ENCODE measurements around the gene PEX10. TPM values are rescaled to one million over a fixed set of nuclear protein-coding genes. Genes with fewer than 3 reads are reported as not detected.

The PEX10 gene
- total RNA-seq, 1 experiment from 2014 or later = 89.6 TPM

GRCh38 chr1:2398871-2399270 is 13.5 kb downstream of the PEX10 start:
- Histone ChIP-seq H3K27me3 (ENCODE audit: control insufficient read depth, insufficient read depth, low read length) (no peaks in the 10 kb centered on the region), H3K4me3 (ENCODE audit: insufficient read depth, low read depth, low read length) (no peak overlapping the region), H3K36me3 (replicated peaks; ENCODE audit: control insufficient read depth, insufficient read depth, low read length) (peaks cover 17% of the 10 kb centered on the region)
- DNase-seq = no peak

GRCh38 chr1:2397007-2397679 is 15.2 kb downstream of the PEX10 start:
- H3K4me3 ChIP-seq (ENCODE audit: insufficient read depth, low read depth, low read length) = no peak overlapping the region
- no peak for DNase-seq
- peaks cover 18% of the 10 kb centered on the region for H3K36me3 ChIP-seq (replicated peaks; ENCODE audit: control insufficient read depth, insufficient read depth, low read length)
- H3K27me3 ChIP-seq (ENCODE audit: control insufficient read depth, insufficient read depth, low read length) = no peaks in the 10 kb centered on the region

- Histone ChIP-seq H3K27me3 (ENCODE audit: control insufficient read depth, insufficient read depth, low read length) (no peaks in the 10 kb centered on the region), H3K36me3 (replicated peaks; ENCODE audit: control insufficient read depth, insufficient read depth, low read length) (peaks cover 17% of the 10 kb centered on the region), H3K4me3 (ENCODE audit: insufficient read depth, low read depth, low read length) (no peak overlapping the region)
- no peak for DNase-seq
Measured at GRCh38 chr1:2396476-2396875, 15.9 kb downstream of the PEX10 start.

GRCh38 chr1:2396059-2396458 is 16.3 kb downstream of the PEX10 start:
- Histone ChIP-seq H3K36me3 (replicated peaks; ENCODE audit: control insufficient read depth, insufficient read depth, low read length) (peaks cover 17% of the 10 kb centered on the region), H3K4me3 (ENCODE audit: insufficient read depth, low read depth, low read length) (no peak overlapping the region), H3K27me3 (ENCODE audit: control insufficient read depth, insufficient read depth, low read length) (no peaks in the 10 kb centered on the region)
- no peak for DNase-seq

GRCh38 chr1:2395245-2395644 is 17.1 kb downstream of the PEX10 start:
- peaks cover 17% of the 10 kb centered on the region for H3K36me3 ChIP-seq (replicated peaks; ENCODE audit: control insufficient read depth, insufficient read depth, low read length)
- no peak for DNase-seq
- H3K27me3 ChIP-seq (ENCODE audit: control insufficient read depth, insufficient read depth, low read length) = no peaks in the 10 kb centered on the region
- H3K4me3 ChIP-seq (ENCODE audit: insufficient read depth, low read depth, low read length) = no peak overlapping the region

GRCh38 chr1:2394761-2395160 is 17.6 kb downstream of the PEX10 start:
- no peaks in the 10 kb centered on the region for H3K27me3 ChIP-seq (ENCODE audit: control insufficient read depth, insufficient read depth, low read length)
- H3K36me3 ChIP-seq (replicated peaks; ENCODE audit: control insufficient read depth, insufficient read depth, low read length) = peaks cover 17% of the 10 kb centered on the region
- no peak overlapping the region for H3K4me3 ChIP-seq (ENCODE audit: insufficient read depth, low read depth, low read length)
- DNase-seq = no peak

GRCh38 chr1:2394220-2394619 is 18.1 kb downstream of the PEX10 start:
- no peaks in the 10 kb centered on the region for H3K27me3 ChIP-seq (ENCODE audit: control insufficient read depth, insufficient read depth, low read length)
- peaks cover 16% of the 10 kb centered on the region for H3K36me3 ChIP-seq (replicated peaks; ENCODE audit: control insufficient read depth, insufficient read depth, low read length)
- no peak overlapping the region for H3K4me3 ChIP-seq (ENCODE audit: insufficient read depth, low read depth, low read length)
- DNase-seq = no peak

GRCh38 chr1:2393471-2393877 is 18.9 kb downstream of the PEX10 start:
- no peaks in the 10 kb centered on the region for H3K27me3 ChIP-seq (ENCODE audit: control insufficient read depth, insufficient read depth, low read length)
- DNase-seq = no peak
- H3K4me3 ChIP-seq (ENCODE audit: insufficient read depth, low read depth, low read length) = no peak overlapping the region
- H3K36me3 ChIP-seq (replicated peaks; ENCODE audit: control insufficient read depth, insufficient read depth, low read length) = peaks cover 15% of the 10 kb centered on the region

GRCh38 chr1:2392686-2393085 is 19.7 kb downstream of the PEX10 start:
- DNase-seq = no peak
- H3K4me3 ChIP-seq (ENCODE audit: insufficient read depth, low read depth, low read length) = peak overlapping the region; percentile 98
- H3K36me3 ChIP-seq (replicated peaks; ENCODE audit: control insufficient read depth, insufficient read depth, low read length) = peaks cover 14% of the 10 kb centered on the region
- H3K27me3 ChIP-seq (ENCODE audit: control insufficient read depth, insufficient read depth, low read length) = no peaks in the 10 kb centered on the region

- peak overlapping the region; percentile 98 for H3K4me3 ChIP-seq (ENCODE audit: insufficient read depth, low read depth, low read length)
- no peaks in the 10 kb centered on the region for H3K27me3 ChIP-seq (ENCODE audit: control insufficient read depth, insufficient read depth, low read length)
- H3K36me3 ChIP-seq (replicated peaks; ENCODE audit: control insufficient read depth, insufficient read depth, low read length) = peaks cover 10% of the 10 kb centered on the region
- DNase-seq = peak; percentile 85
Measured at GRCh38 chr1:2391931-2392509, 20.3 kb downstream of the PEX10 start.

GRCh38 chr1:2391041-2391930 is 21.1 kb downstream of the PEX10 start, which contains the start of the genes MORN1 and RER1:
Gene MORN1, minus strand, starts transcription at chr1:2391554. Its CDS starts 21 bp downstream, at chr1:2391533.
Gene RER1, plus strand, starts transcription at chr1:2391841. Its CDS starts 3,950 bp downstream, at chr1:2395791.
- Histone ChIP-seq H3K4me3 (ENCODE audit: insufficient read depth, low read depth, low read length) (peak within 1 kb of the TSS; percentile 98), H3K27me3 (ENCODE audit: control insufficient read depth, insufficient read depth, low read length) (no peaks in the 10 kb centered on the region), H3K36me3 (replicated peaks; ENCODE audit: control insufficient read depth, insufficient read depth, low read length) (peaks cover 8% of the 10 kb centered on the region)
- DNase-seq = peak; percentile 100

GRCh38 chr1:2389644-2390043 is 22.7 kb downstream of the PEX10 start:
- H3K36me3 ChIP-seq (replicated peaks; ENCODE audit: control insufficient read depth, insufficient read depth, low read length) = peaks cover 4% of the 10 kb centered on the region; the same call in 1 of the 2 replicates

GRCh38 chr1:2388004-2388913 is 24.1 kb downstream of the PEX10 start:
- H3K36me3 ChIP-seq (replicated peaks; ENCODE audit: control insufficient read depth, insufficient read depth, low read length) = peaks cover 2% of the 10 kb centered on the region; the same call in 1 of the 2 replicates

More at GRCh38 chr1:2389644-2390043, 22.7 kb downstream of the PEX10 start:
- Histone ChIP-seq H3K4me3 (ENCODE audit: insufficient read depth, low read depth, low read length) (no peak overlapping the region), H3K27me3 (ENCODE audit: control insufficient read depth, insufficient read depth, low read length) (no peaks in the 10 kb centered on the region)
- no peak for DNase-seq

More at GRCh38 chr1:2388004-2388913, 24.1 kb downstream of the PEX10 start:
- DNase-seq = no peak
- no peaks in the 10 kb centered on the region for H3K27me3 ChIP-seq (ENCODE audit: control insufficient read depth, insufficient read depth, low read length)
- no peak overlapping the region for H3K4me3 ChIP-seq (ENCODE audit: insufficient read depth, low read depth, low read length)

Data from H7 (cell line).